ENCODE results near the gene ATR. TPM values are rescaled to one million over a fixed set of nuclear protein-coding genes. Genes with fewer than 3 reads are reported as not detected.

The ATR gene
- total and polyA plus RNA-seq, 2 of the 4 experiments (the other 2 are of a cell fraction), result 9.5 to 28.0 TPM

DNA sequence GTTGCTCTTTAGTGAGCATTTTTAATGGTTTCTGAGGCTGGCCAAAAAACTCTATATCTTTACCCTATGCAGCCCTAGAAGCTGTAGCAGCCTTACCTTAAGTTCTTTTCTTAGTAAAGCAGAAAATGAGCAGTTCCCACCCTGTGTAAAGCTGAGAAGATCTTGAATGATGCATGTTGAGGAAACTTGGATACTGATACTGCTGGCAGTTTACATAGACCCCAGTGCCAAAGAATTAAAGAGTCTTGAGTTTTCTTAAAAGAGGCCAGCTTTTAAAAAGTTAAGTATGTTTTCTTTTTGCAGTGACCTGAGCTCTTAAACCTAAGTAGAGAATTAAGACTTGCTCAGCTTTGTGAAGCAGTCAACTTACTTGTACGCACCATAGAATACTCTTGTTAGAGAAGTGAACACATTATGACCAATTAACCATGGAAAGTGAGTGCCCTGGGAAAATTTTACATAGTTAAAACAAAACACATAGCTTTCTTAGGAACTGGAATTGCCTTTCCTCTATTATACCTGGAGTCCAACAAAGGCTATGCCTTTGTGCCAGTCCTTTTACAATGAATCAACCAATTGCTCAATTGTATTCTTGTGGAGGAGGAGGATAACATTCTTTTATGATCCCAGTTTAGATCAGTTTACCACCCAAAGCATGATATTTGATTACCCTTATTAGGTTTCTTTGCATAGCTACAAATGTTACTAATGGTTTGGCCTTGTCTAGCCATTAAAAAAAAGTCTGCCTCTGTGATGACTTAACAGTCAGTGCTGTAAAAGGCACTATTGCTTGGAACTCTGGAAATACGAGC is 46.0 kb upstream of the ATR start:
- no peak for ATAC-seq (ENCODE audit: low read depth)
- CTCF ChIA-PET, result no interaction called here
- dilution Hi-C loops (cut with HindIII; ENCODE audit: low sequenced_read_pairs, unreplicated experiment), result no loop called here

More for the DNA sequence above, 46.0 kb upstream of the ATR start:
- Histone ChIP-seq H3K14ac (replicated peaks; ENCODE audit: low read depth, low read length) (no peak overlapping the region), H3K4me2 (ENCODE audit: low read depth, low read length) (no peak overlapping the region), H3K18ac (ENCODE audit: low read depth, low read length) (no peak overlapping the region), H4K20me1 (ENCODE audit: insufficient read depth, low read length) (no peaks in the 10 kb centered on the region), H4K5ac (ENCODE audit: low read depth, low read length) (no peak overlapping the region), H3K36me3 (ENCODE audit: control insufficient read depth, insufficient read depth, low read length) (no peaks in the 10 kb centered on the region), H3K9me3 (ENCODE audit: control insufficient read depth, insufficient read depth, low read length) (no peaks in the 10 kb centered on the region), H2BK15ac (ENCODE audit: low read depth, low read length) (no peak overlapping the region), H2BK120ac (ENCODE audit: low read depth, low read length) (no peak overlapping the region), H3K56ac (ENCODE audit: extremely low read depth, insufficient read depth, low read length) (no peak overlapping the region), H3K79me1 (ENCODE audit: low read depth in 1 of 2, low read length in 2 of 2) (no peaks in the 10 kb centered on the region), H3K4ac (ENCODE audit: low read depth, low read length) (no peak overlapping the region), H3K27me3 (ENCODE audit: control insufficient read depth, insufficient read depth, low read length) (peaks cover 2% of the 10 kb centered on the region; the same call in 1 of the 2 replicates), H2BK20ac (ENCODE audit: low read depth, low read length) (no peak overlapping the region), H3K23ac (ENCODE audit: low read depth, low read length) (no peak overlapping the region), H3K9me1 (ENCODE audit: insufficient read depth, low read length) (no peaks in the 10 kb centered on the region), H3K27ac (ENCODE audit: insufficient read depth, low read length) (no peak overlapping the region), H2BK5ac (ENCODE audit: low read depth, low read length, poor library complexity, severe bottlenecking) (no peak overlapping the region), H4K8ac (ENCODE audit: low read depth in 2 of 2, low read length in 2 of 2) (no peak overlapping the region), H3K4me3 (ENCODE audit: insufficient read depth, low read depth, low read length) (no peak overlapping the region), H2AFZ (replicated peaks; ENCODE audit: low read length, poor library complexity) (no peak overlapping the region), H2AK5ac (ENCODE audit: low read depth, low read length) (no peak overlapping the region), H4K91ac (ENCODE audit: insufficient read depth, low read depth, low read length) (no peak overlapping the region), H2AK9ac (replicated peaks; ENCODE audit: low read depth, low read length, poor library complexity) (no peak overlapping the region), H3K9ac (ENCODE audit: low read depth, low read length) (no peak overlapping the region), H3K4me1 (ENCODE audit: control insufficient read depth, insufficient read depth, low read length) (no peaks in the 10 kb centered on the region)
- in situ Hi-C loops (cut with MboI; ENCODE audit: low sequenced_read_pairs) (no loop called here), intact Hi-C loops (cut with micrococcal nuclease) (no loop called here)
- TF ChIP-seq, protein P1, sequence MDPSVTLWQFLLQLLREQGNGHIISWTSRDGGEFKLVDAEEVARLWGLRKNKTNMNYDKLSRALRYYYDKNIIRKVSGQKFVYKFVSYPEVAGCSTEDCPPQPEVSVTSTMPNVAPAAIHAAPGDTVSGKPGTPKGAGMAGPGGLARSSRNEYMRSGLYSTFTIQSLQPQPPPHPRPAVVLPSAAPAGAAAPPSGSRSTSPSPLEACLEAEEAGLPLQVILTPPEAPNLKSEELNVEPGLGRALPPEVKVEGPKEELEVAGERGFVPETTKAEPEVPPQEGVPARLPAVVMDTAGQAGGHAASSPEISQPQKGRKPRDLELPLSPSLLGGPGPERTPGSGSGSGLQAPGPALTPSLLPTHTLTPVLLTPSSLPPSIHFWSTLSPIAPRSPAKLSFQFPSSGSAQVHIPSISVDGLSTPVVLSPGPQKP (IDR thresholded peaks at IDR 0.05; ENCODE audit: borderline replicate concordance, low read depth, low read length), result no peak
- no peak for TF ChIP-seq MAFK (IDR thresholded peaks at IDR 0.05; ENCODE audit: low read depth, low read length)
- TF ChIP-seq SMC3 (IDR thresholded peaks at IDR 0.05; ENCODE audit: low read depth, low read length), result no peak
- no peak for TF ChIP-seq NFE2L2 (IDR thresholded peaks at IDR 0.05; ENCODE audit: low read depth, low read length)
- no peak for TF ChIP-seq MXI1 (IDR thresholded peaks at IDR 0.05; ENCODE audit: borderline replicate concordance, low read depth, low read length)
- no peak for TF ChIP-seq CTCF (conservative IDR thresholded peaks at IDR 0.05; ENCODE audit: low read depth, low read length)
- no CpG with 5 or more reads among the region's 2 CpGs for WGBS, 2 experiments (ENCODE audit: extremely low coverage in 2 of 2, insufficient read length in 1 of 2)
- POLR2A ChIA-PET (ENCODE audit: unreplicated experiment), result no interaction called here
- DNase-seq, result no peak
- BruUV-seq (replicated peaks), result no TSS peak
